22Rv1 (cell line): ENCODE results near the gene ARHGEF28.

Source experiments
- ZFX ChIP-seq: fragments of 450-650 bp; IDR thresholded peaks from 2 replicates; pipeline ENCODE4 v1.6.1; 2017; ENCODE audit warnings: antibody characterized with exemption, borderline replicate concordance
- TF ChIP-seq, protein P1 (sequence below): fragments of 450-650 bp; IDR thresholded peaks from 2 replicates; pipeline ENCODE4 v1.5.1; 2017; ENCODE audit warnings: mild to moderate bottlenecking

DNA sequence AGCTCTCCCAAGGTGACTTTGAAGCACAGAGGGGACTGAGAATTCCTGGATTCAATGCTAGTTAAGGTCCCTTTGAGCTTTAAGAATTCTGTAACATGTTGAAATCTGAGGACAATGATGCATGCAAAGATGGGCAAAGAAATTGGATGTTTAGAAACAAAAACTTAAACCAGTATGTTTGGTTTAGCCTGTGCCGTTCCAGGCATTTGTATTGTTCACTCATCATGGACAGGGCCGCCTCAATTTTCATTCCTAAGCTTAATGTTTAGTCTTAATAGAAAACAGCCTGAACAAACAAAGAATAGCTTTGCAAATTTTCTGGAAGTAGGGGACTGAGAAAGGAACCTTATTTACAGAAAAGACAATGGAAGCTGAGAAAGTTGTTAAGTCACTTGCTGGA is 267.8 kb downstream of the ARHGEF28 start:
- TF ChIP-seq, protein P1, sequence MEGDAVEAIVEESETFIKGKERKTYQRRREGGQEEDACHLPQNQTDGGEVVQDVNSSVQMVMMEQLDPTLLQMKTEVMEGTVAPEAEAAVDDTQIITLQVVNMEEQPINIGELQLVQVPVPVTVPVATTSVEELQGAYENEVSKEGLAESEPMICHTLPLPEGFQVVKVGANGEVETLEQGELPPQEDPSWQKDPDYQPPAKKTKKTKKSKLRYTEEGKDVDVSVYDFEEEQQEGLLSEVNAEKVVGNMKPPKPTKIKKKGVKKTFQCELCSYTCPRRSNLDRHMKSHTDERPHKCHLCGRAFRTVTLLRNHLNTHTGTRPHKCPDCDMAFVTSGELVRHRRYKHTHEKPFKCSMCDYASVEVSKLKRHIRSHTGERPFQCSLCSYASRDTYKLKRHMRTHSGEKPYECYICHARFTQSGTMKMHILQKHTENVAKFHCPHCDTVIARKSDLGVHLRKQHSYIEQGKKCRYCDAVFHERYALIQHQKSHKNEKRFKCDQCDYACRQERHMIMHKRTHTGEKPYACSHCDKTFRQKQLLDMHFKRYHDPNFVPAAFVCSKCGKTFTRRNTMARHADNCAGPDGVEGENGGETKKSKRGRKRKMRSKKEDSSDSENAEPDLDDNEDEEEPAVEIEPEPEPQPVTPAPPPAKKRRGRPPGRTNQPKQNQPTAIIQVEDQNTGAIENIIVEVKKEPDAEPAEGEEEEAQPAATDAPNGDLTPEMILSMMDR, result no peak
- no peak for TF ChIP-seq ZFX
